PC-9 (cell line): ENCODE data around the gene ATCAY. TPM values are rescaled to one million over a fixed set of nuclear protein-coding genes. Genes with fewer than 3 reads are reported as not detected.

Source experiments
- BruUV-seq: library from RNA; stranded (reverse); fragments of 400-500 nt; replicated peaks from 2 replicates; lab custom pipeline; 2021; lab: Mats Ljungman, UMichigan
- CTCF ChIA-PET: fragments of 300-600 bp; sonication (Branson Sonifier 250); formaldehyde crosslinking; loops from one replicate; lab custom pipeline; 2022; ENCODE audit warnings: antibody characterized with exemption; lab: Charles Lee
- POLR2A ChIA-PET: fragments of 300-600 bp; sonication (Branson Sonifier 250); formaldehyde crosslinking; loops from one replicate; lab custom pipeline; 2022; ENCODE audit warnings: antibody characterized with exemption; ENCODE audit not compliant: unreplicated experiment; lab: Charles Lee
- DNase-seq, 2 experiments: peaks; one replicate each; pipeline versions ENCODE4 v3.0.0 to v3.0.0-alpha.2; 2015 to 2022; ENCODE audit warnings: mixed read lengths in 1 of 2
- H2AFZ ChIP-seq: fragments of 200-600 bp; sonication (generic); 2 replicates; pipeline ENCODE4 v1.8.1; 2017; ENCODE audit warnings: antibody characterized with exemption
- H3F3A ChIP-seq: fragments of 200-600 bp; sonication (generic); 2 replicates; pipeline ENCODE4 v1.8.1; 2017; ENCODE audit warnings: antibody characterized with exemption, mild to moderate bottlenecking, low read depth; ENCODE audit not compliant: insufficient read depth
- H3K27ac ChIP-seq: fragments of 200-600 bp; sonication (generic); 2 replicates; pipeline ENCODE4 v1.6.1; 2016; ENCODE audit warnings: mixed run types
- H3K27me3 ChIP-seq: fragments of 200-600 bp; sonication (generic); 2 replicates; pipeline ENCODE4 v1.6.1; 2016; ENCODE audit warnings: low read depth, mixed run types; ENCODE audit not compliant: insufficient read depth
- H3K36me3 ChIP-seq: fragments of 200-600 bp; sonication (generic); 2 replicates; pipeline ENCODE4 v1.6.1; 2016; ENCODE audit warnings: low read depth, mixed run types
- H3K4me1 ChIP-seq: fragments of 200-600 bp; sonication (generic); replicated peaks from 2 replicates; pipeline ENCODE4 v1.6.1; 2016; ENCODE audit warnings: mixed run types; ENCODE audit not compliant: insufficient read depth
- H3K4me2 ChIP-seq: fragments of 200-600 bp; sonication (generic); 2 replicates; pipeline ENCODE4 v1.6.1; 2017; ENCODE audit warnings: mixed run types
- H3K4me3 ChIP-seq: fragments of 200-600 bp; sonication (generic); 2 replicates; pipeline ENCODE4 v1.6.1; 2016; ENCODE audit warnings: mixed run types
- H3K79me2 ChIP-seq: fragments of 200-600 bp; sonication (generic); 2 replicates; pipeline ENCODE4 v1.6.1; 2017; ENCODE audit warnings: low read depth, mixed run types
- H3K9me2 ChIP-seq: fragments of 200-600 bp; sonication (generic); 2 replicates; pipeline ENCODE4 v1.8.1; 2017; ENCODE audit warnings: mild to moderate bottlenecking; ENCODE audit not compliant: insufficient read depth
- H3K9me3 ChIP-seq: fragments of 200-600 bp; sonication (generic); 2 replicates; pipeline ENCODE4 v1.8.1; 2016; ENCODE audit warnings: low read depth; ENCODE audit not compliant: insufficient read depth
- H4K20me1 ChIP-seq: fragments of 200-600 bp; sonication (generic); 2 replicates; pipeline ENCODE4 v1.8.1; 2017; ENCODE audit not compliant: insufficient read depth
- EZH2 ChIP-seq: fragments of 200-600 bp; sonication (generic); IDR thresholded peaks from 2 replicates; pipeline ENCODE4 v1.8.0; 2017; ENCODE audit warnings: antibody characterized with exemption, low read depth
- intact Hi-C: fragments of 100-400 bp; cut with micrococcal nuclease; formaldehyde crosslinking; loops from one replicate; pipeline ENCODE4 v1.10.0; 2022; ENCODE audit not compliant: unreplicated experiment
- total RNA-seq: library from RNA; stranded (reverse); gene quantifications from 2 replicates; pipeline ENCODE4 v1.2.3, GENCODE V29; 2021
- TF ChIP-seq, protein P1 (sequence below): fragments of 200-600 bp; sonication (generic); conservative IDR thresholded peaks from 2 replicates; pipeline ENCODE4 v1.6.1; 2017; ENCODE audit warnings: mixed run types, antibody characterized with exemption, mild to moderate bottlenecking, moderate library complexity

The ATCAY gene
- total RNA-seq, 1 experiment from 2014 or later: not detected

DNA sequence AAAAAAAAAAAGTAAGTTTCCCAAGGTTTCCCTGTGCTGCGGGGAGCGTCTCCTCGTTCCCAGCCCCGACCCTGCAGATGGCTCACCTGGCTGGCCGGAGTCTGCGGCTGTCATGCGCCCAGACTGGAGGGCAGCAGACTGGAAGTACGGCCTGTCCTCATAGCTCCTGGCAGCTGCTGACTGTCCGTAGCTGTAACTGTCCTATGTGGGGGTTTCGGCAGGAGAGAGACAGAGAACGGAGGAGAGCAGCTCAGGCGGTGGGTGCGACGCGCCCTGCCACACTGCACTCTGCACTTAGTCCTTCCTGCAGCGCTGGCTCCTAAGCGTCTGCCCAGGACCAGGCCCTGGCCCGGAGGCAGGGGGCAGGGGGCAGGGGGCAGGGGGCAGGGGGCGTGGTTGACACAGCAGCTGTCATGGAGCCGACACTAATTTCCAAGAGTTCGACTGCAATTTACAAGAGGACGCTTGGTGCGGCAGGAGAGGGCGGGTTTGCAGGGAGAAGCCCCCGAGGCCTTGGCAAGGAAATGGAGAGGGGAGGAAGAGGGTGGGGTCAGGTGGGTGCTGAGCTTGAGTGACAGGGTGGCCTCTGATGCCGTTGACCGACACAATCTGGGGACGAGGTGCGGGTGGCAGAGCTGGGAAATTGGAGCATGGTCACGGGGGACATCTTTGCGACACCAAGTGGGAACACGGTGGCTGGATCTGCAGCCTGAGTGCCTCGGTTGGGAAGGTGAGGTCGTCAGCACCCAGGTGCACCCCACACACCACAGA, 46.7 kb upstream of the ATCAY start:
- Histone ChIP-seq H3K36me3 (no peaks in the 10 kb centered on the region), H4K20me1 (no peaks in the 10 kb centered on the region), H3K27me3 (no peaks in the 10 kb centered on the region), H3F3A (peaks cover 5% of the 10 kb centered on the region; the same call in 1 of the 2 replicates), H3K79me2 (no peaks in the 10 kb centered on the region), H3K4me3 (no peak overlapping the region), H2AFZ (no peak overlapping the region), H3K4me1 (peaks cover under 1% of the 10 kb centered on the region; the same call in 1 of the 2 replicates), H3K9me3 (no peaks in the 10 kb centered on the region), H3K9me2 (no peaks in the 10 kb centered on the region), H3K4me2 (no peak overlapping the region), H3K27ac (no peak overlapping the region)
- TF ChIP-seq EZH2: no peak
- TF ChIP-seq, protein P1, sequence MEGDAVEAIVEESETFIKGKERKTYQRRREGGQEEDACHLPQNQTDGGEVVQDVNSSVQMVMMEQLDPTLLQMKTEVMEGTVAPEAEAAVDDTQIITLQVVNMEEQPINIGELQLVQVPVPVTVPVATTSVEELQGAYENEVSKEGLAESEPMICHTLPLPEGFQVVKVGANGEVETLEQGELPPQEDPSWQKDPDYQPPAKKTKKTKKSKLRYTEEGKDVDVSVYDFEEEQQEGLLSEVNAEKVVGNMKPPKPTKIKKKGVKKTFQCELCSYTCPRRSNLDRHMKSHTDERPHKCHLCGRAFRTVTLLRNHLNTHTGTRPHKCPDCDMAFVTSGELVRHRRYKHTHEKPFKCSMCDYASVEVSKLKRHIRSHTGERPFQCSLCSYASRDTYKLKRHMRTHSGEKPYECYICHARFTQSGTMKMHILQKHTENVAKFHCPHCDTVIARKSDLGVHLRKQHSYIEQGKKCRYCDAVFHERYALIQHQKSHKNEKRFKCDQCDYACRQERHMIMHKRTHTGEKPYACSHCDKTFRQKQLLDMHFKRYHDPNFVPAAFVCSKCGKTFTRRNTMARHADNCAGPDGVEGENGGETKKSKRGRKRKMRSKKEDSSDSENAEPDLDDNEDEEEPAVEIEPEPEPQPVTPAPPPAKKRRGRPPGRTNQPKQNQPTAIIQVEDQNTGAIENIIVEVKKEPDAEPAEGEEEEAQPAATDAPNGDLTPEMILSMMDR: no peak
- no peak for DNase-seq
- no TSS peak for BruUV-seq
- ChIA-PET POLR2A (no interaction called here), CTCF (no interaction called here)
- intact Hi-C loops: no loop called here

DNA sequence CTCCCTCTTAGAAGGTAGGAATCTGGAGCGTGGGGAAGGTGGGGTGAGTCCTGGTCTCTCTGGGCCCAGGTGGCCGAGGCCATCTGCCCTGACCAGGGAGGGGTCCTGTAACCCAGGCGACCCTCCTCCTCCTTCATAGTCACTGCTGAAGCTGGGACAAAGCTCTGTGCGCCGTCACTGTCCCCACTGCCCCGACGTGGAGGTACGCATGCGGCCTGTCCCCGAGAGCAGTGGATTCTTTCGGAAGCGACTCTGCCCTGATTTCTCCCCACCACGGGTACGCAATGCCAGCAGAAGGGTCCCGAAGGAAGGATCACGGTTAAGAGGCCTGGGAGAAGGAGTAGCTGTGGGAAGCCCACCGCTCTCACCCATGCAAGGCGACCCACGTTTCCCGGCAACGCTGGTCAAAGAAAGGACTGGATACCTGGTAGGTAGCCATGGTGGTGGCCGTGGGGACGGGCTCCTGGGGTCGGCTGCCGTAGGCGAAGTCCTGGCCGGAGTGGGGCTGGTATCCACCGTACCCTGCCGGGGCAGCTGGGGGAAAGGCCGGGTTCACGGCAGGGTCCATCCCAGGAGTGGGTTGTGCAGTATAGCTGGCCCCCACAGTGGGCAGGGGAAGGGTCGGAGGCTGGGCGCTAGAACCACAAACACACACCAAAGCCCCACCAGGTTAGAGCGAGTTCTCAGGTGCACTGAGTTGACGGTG, 46.0 kb upstream of the ATCAY start:
- ChIA-PET POLR2A (interaction anchor here (0.6 kb wide), 1 partner anchor 75 kb away, joined by 6 read pairs; no protein-coding TSS in a partner anchor), CTCF (no interaction called here)
- Histone ChIP-seq H3K79me2 (no peaks in the 10 kb centered on the region), H3K9me2 (no peaks in the 10 kb centered on the region), H3K4me1 (no peaks in the 10 kb centered on the region), H3K27ac (no peak overlapping the region), H3K27me3 (no peaks in the 10 kb centered on the region), H3K9me3 (no peaks in the 10 kb centered on the region), H3K4me2 (no peak overlapping the region), H3K4me3 (no peak overlapping the region), H3F3A (peaks cover 3% of the 10 kb centered on the region; the same call in 1 of the 2 replicates), H4K20me1 (no peaks in the 10 kb centered on the region), H3K36me3 (no peaks in the 10 kb centered on the region), H2AFZ (no peak overlapping the region)
- intact Hi-C loops: no loop called here
- BruUV-seq: no TSS peak
- TF ChIP-seq, protein P1: no peak
- no peak for TF ChIP-seq EZH2
- no peak for DNase-seq

DNA sequence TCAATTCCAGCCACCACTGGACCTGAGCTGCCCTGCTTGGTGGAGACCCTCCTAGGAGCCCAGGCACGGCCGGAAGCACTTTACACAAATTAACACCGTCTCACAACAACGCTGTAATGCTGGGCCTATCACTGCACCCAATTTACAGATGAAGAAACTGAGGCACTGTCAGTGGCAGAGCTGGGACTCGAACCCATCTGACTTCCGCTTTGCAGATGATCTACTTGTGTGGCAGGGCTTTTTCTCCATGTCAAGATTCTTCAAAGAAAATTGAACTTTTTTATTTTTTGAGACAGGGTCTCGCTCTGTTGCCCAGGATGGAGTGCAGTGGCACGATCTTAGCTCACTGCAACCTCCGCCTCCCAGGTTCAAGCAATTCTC, 45.4 kb upstream of the ATCAY start:
- H3K4me1 ChIP-seq: no peaks in the 10 kb centered on the region
- ChIA-PET CTCF (no interaction called here), POLR2A (interaction anchor here (0.6 kb wide), 1 partner anchor 75 kb away, joined by 6 read pairs; no protein-coding TSS in a partner anchor)
- H3K27ac ChIP-seq: no peak overlapping the region
- H3K4me3 ChIP-seq: no peak overlapping the region
- H3K36me3 ChIP-seq: no peaks in the 10 kb centered on the region
- no peaks in the 10 kb centered on the region for H3K9me2 ChIP-seq
- BruUV-seq: no TSS peak
- intact Hi-C loops: no loop called here
- no peaks in the 10 kb centered on the region for H4K20me1 ChIP-seq
- H3K79me2 ChIP-seq: no peaks in the 10 kb centered on the region
- TF ChIP-seq, protein P1: no peak
- TF ChIP-seq EZH2: no peak
- H3K9me3 ChIP-seq: no peaks in the 10 kb centered on the region
- no peak overlapping the region for H2AFZ ChIP-seq
- no peak for DNase-seq
- no peaks in the 10 kb centered on the region for H3K27me3 ChIP-seq
- H3K4me2 ChIP-seq: no peak overlapping the region
- H3F3A ChIP-seq: peaks cover 3% of the 10 kb centered on the region; the same call in 1 of the 2 replicates
